Measurements from ENCODE around the gene LENG1. TPM values are rescaled to one million over a fixed set of nuclear protein-coding genes. Genes with fewer than 3 reads are reported as not detected.

Gene LENG1
- total RNA-seq, 1 donor from 2014 or later: 3.7 TPM

DNA sequence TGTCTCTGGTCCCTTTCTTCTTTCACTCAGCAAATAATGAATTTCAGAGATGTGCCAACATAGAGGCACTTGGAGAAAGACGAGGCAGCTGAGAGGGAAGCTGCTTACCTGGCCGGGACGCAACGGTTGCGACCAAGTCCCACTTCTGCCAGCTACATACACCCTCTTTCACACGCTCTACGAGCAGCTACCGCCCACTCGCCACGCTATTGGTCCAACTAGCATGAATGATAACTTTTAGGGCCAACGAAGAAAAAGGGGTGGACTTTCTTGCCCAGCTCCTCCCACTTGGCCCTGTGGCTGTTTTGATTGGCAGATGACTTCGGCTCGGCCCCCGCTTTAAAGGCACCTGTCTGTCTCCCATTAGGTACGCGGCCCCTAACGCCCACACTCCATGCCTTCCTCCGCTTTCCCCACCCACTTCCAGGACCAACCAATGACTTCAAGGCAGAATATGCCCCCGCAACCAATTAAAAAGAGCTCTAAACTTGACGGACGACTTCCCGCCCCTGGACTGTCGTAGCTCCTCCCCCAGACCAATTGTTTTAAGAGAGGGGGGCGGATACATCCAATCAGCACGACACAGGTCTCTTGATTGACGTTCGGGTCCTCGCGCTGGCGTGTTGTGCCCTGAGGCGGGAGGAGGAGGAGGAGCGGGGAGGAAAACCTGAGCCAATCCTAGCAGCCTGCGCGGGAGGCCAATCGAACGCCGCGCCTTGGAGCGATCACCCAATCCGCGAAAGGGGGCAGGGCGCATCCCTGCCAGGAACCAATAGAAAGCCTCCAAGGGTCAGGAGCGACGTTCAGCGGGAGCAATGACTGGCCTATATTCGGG lies 22.4 kb downstream of the LENG1 start:
- H3K27ac Mint-ChIP-seq (ENCODE audit: unreplicated experiment): peak overlapping the region; percentile 67
- H3K4me3 Mint-ChIP-seq (ENCODE audit: unreplicated experiment): peak overlapping the region; percentile 96
- H3K4me1 Mint-ChIP-seq (ENCODE audit: low read depth, unreplicated experiment): peaks cover 3% of the 10 kb centered on the region
- DNase-seq: peak; percentile 99
- peaks cover 11% of the 10 kb centered on the region for H3K9me3 Mint-ChIP-seq (ENCODE audit: unreplicated experiment)
- H3K27me3 Mint-ChIP-seq (ENCODE audit: unreplicated experiment): peaks cover 16% of the 10 kb centered on the region
- TF ChIP-seq, protein P1, sequence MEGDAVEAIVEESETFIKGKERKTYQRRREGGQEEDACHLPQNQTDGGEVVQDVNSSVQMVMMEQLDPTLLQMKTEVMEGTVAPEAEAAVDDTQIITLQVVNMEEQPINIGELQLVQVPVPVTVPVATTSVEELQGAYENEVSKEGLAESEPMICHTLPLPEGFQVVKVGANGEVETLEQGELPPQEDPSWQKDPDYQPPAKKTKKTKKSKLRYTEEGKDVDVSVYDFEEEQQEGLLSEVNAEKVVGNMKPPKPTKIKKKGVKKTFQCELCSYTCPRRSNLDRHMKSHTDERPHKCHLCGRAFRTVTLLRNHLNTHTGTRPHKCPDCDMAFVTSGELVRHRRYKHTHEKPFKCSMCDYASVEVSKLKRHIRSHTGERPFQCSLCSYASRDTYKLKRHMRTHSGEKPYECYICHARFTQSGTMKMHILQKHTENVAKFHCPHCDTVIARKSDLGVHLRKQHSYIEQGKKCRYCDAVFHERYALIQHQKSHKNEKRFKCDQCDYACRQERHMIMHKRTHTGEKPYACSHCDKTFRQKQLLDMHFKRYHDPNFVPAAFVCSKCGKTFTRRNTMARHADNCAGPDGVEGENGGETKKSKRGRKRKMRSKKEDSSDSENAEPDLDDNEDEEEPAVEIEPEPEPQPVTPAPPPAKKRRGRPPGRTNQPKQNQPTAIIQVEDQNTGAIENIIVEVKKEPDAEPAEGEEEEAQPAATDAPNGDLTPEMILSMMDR (IDR thresholded peaks at IDR 0.05; ENCODE audit: partially characterized antibody, unreplicated experiment): no peak
- no peaks in the 10 kb centered on the region for H3K36me3 Mint-ChIP-seq (ENCODE audit: unreplicated experiment)

DNA sequence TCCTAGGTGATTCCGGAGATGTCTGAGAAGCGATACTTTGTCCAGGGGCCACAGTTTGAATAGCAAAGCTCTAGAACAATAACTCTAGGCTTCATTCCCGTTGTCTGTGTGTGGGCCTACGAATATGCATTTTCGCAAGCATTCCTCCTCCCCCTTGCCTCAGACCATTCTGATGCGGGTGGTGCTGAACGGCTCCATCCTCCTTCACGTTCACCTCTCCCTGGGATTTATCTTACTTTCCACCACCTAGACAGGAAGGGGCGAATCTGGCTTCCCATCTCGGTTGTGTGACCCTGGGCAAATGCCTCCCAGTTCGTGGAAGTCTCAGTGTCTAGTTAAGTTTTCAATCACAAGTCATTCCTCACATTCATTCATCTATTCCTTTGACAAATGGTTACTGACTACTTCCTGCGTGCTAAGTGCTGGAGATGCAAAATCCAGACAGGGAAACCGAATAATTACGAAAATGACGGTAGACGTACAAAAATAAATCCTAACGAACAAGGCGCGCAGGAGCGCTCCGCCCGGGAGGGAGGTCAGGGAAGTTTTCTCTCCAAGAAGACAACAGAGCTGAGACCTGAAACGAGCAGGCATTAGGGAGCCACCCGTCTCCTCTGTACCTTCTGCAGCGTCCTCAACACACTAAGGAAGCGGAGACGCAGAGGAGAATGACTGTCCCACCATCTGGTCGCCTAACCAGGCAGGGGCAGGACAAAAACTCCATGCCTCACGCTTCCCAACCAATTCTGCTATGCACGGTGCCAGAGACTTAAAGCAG lies 23.2 kb downstream of the LENG1 start:
- Mint-ChIP-seq H3K4me1 (ENCODE audit: low read depth, unreplicated experiment) (peaks cover 3% of the 10 kb centered on the region), H3K9me3 (ENCODE audit: unreplicated experiment) (peaks cover 11% of the 10 kb centered on the region), H3K4me3 (ENCODE audit: unreplicated experiment) (peak overlapping the region; percentile 96), H3K27me3 (ENCODE audit: unreplicated experiment) (peaks cover 16% of the 10 kb centered on the region), H3K27ac (ENCODE audit: unreplicated experiment) (peak overlapping the region; percentile 67), H3K36me3 (ENCODE audit: unreplicated experiment) (no peaks in the 10 kb centered on the region)
- no peak for DNase-seq
- TF ChIP-seq, protein P1 (IDR thresholded peaks at IDR 0.05; ENCODE audit: partially characterized antibody, unreplicated experiment): no peak

DNA sequence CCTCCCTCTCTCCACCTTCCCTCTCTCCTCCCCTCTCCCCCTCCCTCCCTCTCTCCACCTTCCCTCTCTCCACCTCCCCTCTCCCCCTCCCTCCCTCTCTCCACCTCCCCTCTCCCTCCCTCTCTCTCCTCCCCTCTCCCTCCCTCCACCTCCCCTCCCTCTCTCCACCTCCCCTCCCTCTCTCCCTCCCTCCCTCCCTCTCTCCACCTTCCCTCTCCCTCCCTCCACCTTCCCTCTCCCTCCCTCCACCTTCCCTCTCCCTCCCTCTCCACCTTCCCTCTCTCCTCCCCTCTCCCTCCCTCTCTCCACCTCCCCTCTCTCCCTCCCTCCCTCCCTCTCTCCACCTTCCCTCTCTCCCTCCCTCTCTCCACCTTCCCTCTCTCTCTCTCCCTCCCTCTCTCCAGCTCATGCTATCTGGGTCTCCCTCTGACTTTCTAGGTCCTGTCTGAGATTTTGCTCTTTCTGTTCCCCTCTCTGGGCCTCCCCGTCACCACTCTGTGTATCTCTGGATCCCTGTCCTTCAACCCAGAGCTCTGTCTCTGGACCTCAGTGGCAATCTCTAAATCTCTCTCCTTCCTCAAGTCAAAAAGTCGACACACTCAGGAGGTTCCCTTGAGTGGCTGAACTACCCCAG lies 25.4 kb downstream of the LENG1 start:
- no peak overlapping the region for H3K4me3 Mint-ChIP-seq (ENCODE audit: unreplicated experiment)
- TF ChIP-seq, protein P1 (IDR thresholded peaks at IDR 0.05; ENCODE audit: partially characterized antibody, unreplicated experiment): no peak
- no peaks in the 10 kb centered on the region for H3K36me3 Mint-ChIP-seq (ENCODE audit: unreplicated experiment)
- no peak for DNase-seq
- peaks cover 9% of the 10 kb centered on the region for H3K9me3 Mint-ChIP-seq (ENCODE audit: unreplicated experiment)
- peaks cover 3% of the 10 kb centered on the region for H3K4me1 Mint-ChIP-seq (ENCODE audit: low read depth, unreplicated experiment)
- peaks cover 15% of the 10 kb centered on the region for H3K27me3 Mint-ChIP-seq (ENCODE audit: unreplicated experiment)
- H3K27ac Mint-ChIP-seq (ENCODE audit: unreplicated experiment): peak overlapping the region; percentile 42

DNA sequence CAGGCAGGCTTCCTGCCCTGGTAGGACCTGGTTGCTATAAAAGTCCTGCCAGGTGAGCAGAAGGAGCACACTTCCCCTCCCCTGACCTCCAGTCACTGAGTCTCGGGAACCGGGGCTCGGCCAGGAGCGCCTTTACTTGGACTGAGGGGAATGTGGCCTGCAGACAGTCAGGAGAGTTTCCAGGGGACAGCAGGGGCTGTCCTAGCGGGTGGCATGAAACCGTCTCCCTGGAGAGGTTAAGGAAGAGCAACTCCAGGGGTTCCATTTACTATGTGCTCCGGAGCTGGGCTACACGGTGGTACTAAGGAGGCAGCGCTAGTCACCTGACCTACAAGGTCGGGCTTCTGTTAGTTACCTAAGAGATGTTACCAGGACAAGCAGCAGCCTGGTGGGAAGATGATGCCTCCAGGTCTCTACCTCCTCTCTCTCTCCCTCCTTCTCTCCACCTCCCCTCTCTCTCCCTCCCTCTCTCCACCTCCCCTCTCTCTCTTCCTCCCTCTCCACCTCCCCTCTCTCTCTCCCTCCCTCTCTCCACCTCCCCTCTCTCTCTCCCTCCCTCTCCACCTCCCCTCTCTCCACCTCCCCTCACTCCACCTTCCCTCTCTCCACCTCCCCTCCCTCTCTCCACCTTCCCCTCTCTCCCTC lies 26.1 kb downstream of the LENG1 start:
- Mint-ChIP-seq H3K36me3 (ENCODE audit: unreplicated experiment) (no peaks in the 10 kb centered on the region), H3K27ac (ENCODE audit: unreplicated experiment) (no peak overlapping the region), H3K4me1 (ENCODE audit: low read depth, unreplicated experiment) (peaks cover 3% of the 10 kb centered on the region), H3K9me3 (ENCODE audit: unreplicated experiment) (peaks cover 7% of the 10 kb centered on the region), H3K4me3 (ENCODE audit: unreplicated experiment) (no peak overlapping the region), H3K27me3 (ENCODE audit: unreplicated experiment) (peaks cover 10% of the 10 kb centered on the region)
- TF ChIP-seq, protein P1 (IDR thresholded peaks at IDR 0.05; ENCODE audit: partially characterized antibody, unreplicated experiment): no peak
- DNase-seq: no peak

All from glutamatergic neuron (in vitro differentiated cells).